Right lobe of liver (tissue), 4 donors: ENCODE measurements around the gene ZDHHC14.

Experiments
- POLR2A ChIP-seq: fragments of 450-650 bp; IDR thresholded peaks from one replicate; pipeline ENCODE4 v1.6.1; 2017; ENCODE audit warnings: antibody characterized with exemption, mild to moderate bottlenecking
- TF ChIP-seq, protein P1 (sequence below), 4 donors: fragments of 200-600 bp in 3 of 4; fragments of 450-650 bp in 1 of 4; IDR thresholded peaks; one replicate each; pipeline versions ENCODE4 v1.5.1 to v1.8.0; 2016 to 2022; ENCODE audit warnings: antibody characterized with exemption in 4 of 4, mild to moderate bottlenecking in 2 of 4
- donor health status: DM: no; HTN: no; CAD: no.
- donor health status: DM: no; HTN: no; CAD: no.
- donor health status: DM: no; HTN: yes; CAD: no.

DNA sequence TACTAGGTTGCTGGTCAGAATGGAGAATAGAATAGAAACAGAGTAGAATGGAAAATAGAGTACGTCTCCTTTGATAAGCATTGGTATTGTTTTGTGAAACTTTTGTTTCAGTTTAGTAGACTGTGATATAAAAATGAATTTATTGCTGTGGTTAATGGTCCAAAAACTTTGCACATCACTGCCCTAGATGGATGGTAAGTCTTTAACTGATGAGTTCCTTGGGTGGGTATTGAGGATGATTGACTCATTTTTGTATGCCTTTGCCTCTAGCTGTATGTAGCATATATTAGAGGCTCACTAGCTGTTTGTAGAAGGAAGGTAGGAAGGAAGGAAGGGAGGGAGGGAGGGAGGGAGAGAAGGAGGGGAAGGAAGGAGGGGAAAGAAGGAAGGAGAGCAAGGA, 48.3 kb downstream of the ZDHHC14 start:
- TF ChIP-seq, protein P1, sequence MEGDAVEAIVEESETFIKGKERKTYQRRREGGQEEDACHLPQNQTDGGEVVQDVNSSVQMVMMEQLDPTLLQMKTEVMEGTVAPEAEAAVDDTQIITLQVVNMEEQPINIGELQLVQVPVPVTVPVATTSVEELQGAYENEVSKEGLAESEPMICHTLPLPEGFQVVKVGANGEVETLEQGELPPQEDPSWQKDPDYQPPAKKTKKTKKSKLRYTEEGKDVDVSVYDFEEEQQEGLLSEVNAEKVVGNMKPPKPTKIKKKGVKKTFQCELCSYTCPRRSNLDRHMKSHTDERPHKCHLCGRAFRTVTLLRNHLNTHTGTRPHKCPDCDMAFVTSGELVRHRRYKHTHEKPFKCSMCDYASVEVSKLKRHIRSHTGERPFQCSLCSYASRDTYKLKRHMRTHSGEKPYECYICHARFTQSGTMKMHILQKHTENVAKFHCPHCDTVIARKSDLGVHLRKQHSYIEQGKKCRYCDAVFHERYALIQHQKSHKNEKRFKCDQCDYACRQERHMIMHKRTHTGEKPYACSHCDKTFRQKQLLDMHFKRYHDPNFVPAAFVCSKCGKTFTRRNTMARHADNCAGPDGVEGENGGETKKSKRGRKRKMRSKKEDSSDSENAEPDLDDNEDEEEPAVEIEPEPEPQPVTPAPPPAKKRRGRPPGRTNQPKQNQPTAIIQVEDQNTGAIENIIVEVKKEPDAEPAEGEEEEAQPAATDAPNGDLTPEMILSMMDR (IDR thresholded peaks at IDR 0.05): no peak
- TF ChIP-seq POLR2A: no peak
